ENCODE measurements around the gene SLC15A3. TPM values are rescaled to one million over a fixed set of nuclear protein-coding genes. Genes with fewer than 3 reads are reported as not detected.
A peak's percentile ranks its signal among the peaks of the same experiment; 100 is the strongest.

SLC15A3 gene
- total and polyA plus RNA-seq, 2 donors from 2014 or later, result 26.6 to 27.0 TPM

- no peak for TF ChIP-seq CTCF (IDR thresholded peaks at IDR 0.05; ENCODE audit: borderline replicate concordance, extremely low read depth, insufficient read depth)
- DNase-seq, result no peak
- no peaks in the 10 kb centered on the region for H3K27me3 ChIP-seq (ENCODE audit: control insufficient read depth, insufficient read depth, low read length)
- no peak for FAIRE-seq
- H3K27ac ChIP-seq (ENCODE audit: low read depth in 2 of 2, low read length in 2 of 2), result no peak overlapping the region
- no peak overlapping the region for H3K9ac ChIP-seq (ENCODE audit: low read length in 3 of 3)
- no peaks in the 10 kb centered on the region for H3K36me3 ChIP-seq (ENCODE audit: control insufficient read depth in 2 of 3, insufficient read depth in 3 of 3, low read length in 3 of 3)
- no peak overlapping the region for H3K4me3 ChIP-seq (ENCODE audit: low read length in 3 of 3)
- intact Hi-C loops (cut with DNase I), result no loop called here
- no peaks in the 10 kb centered on the region for H3K4me1 ChIP-seq (ENCODE audit: control insufficient read depth in 2 of 3, insufficient read depth in 2 of 3, low read depth in 1 of 3, low read length in 3 of 3)
- no peaks in the 10 kb centered on the region for H3K9me3 ChIP-seq (ENCODE audit: control insufficient read depth in 2 of 3, insufficient read depth in 1 of 3, low read length in 3 of 3)
These were observed 7.3 kb downstream of the SLC15A3 start for GRCh38 chr11:60944490-60945294.

GRCh38 chr11:60942970-60943565 lies 8.9 kb downstream of the SLC15A3 start:
- FAIRE-seq, result no peak
- Histone ChIP-seq H3K9me3 (ENCODE audit: control insufficient read depth in 2 of 3, insufficient read depth in 1 of 3, low read length in 3 of 3) (no peaks in the 10 kb centered on the region), H3K27ac (ENCODE audit: low read depth in 2 of 2, low read length in 2 of 2) (no peak overlapping the region), H3K4me1 (ENCODE audit: control insufficient read depth in 2 of 3, insufficient read depth in 2 of 3, low read depth in 1 of 3, low read length in 3 of 3) (no peaks in the 10 kb centered on the region), H3K27me3 (ENCODE audit: control insufficient read depth, insufficient read depth, low read length) (no peaks in the 10 kb centered on the region), H3K4me3 (ENCODE audit: low read length in 3 of 3) (no peak overlapping the region), H3K36me3 (ENCODE audit: control insufficient read depth in 2 of 3, insufficient read depth in 3 of 3, low read length in 3 of 3) (no peaks in the 10 kb centered on the region), H3K9ac (ENCODE audit: low read length in 3 of 3) (no peak overlapping the region)
- intact Hi-C loops (cut with DNase I), result no loop called here
- DNase-seq, result peak in 1 of 5 donors; percentile 39
- TF ChIP-seq CTCF (IDR thresholded peaks at IDR 0.05; ENCODE audit: borderline replicate concordance, extremely low read depth, insufficient read depth), result no peak

GRCh38 chr11:60942219-60942618 lies 9.8 kb downstream of the SLC15A3 start:
- FAIRE-seq (no peak), DNase-seq (no peak)
- TF ChIP-seq CTCF (IDR thresholded peaks at IDR 0.05; ENCODE audit: borderline replicate concordance, extremely low read depth, insufficient read depth), result no peak
- no peaks in the 10 kb centered on the region for H3K27me3 ChIP-seq (ENCODE audit: control insufficient read depth, insufficient read depth, low read length)
- H3K9ac ChIP-seq (ENCODE audit: low read length in 3 of 3), result no peak overlapping the region
- no peaks in the 10 kb centered on the region for H3K9me3 ChIP-seq (ENCODE audit: control insufficient read depth in 2 of 3, insufficient read depth in 1 of 3, low read length in 3 of 3)
- H3K4me1 ChIP-seq (ENCODE audit: control insufficient read depth in 2 of 3, insufficient read depth in 2 of 3, low read depth in 1 of 3, low read length in 3 of 3), result no peaks in the 10 kb centered on the region
- H3K36me3 ChIP-seq (ENCODE audit: control insufficient read depth in 2 of 3, insufficient read depth in 3 of 3, low read length in 3 of 3), result no peaks in the 10 kb centered on the region
- H3K4me3 ChIP-seq (ENCODE audit: low read length in 3 of 3), result no peak overlapping the region
- intact Hi-C loops (cut with DNase I), result no loop called here
- no peak overlapping the region for H3K27ac ChIP-seq (ENCODE audit: low read depth in 2 of 2, low read length in 2 of 2)

All from kidney (tissue), 14 donors.